GM19395 (cell line): ENCODE results near the gene HMX3.
"Not testable (repeated sequence)": the region's sequence is repeated elsewhere in the genome, so short reads cannot be mapped to it uniquely, and the experiment has no call there.

ENCODE experiments used
- ATAC-seq: cut with Tn5 transposase; IDR thresholded peaks from one replicate; pipeline ENCODE4 v1.9.1; 2021; ENCODE audit warnings: mild to moderate bottlenecking, moderate library complexity; ENCODE audit not compliant: unreplicated experiment

The HMX3 gene

DNA sequence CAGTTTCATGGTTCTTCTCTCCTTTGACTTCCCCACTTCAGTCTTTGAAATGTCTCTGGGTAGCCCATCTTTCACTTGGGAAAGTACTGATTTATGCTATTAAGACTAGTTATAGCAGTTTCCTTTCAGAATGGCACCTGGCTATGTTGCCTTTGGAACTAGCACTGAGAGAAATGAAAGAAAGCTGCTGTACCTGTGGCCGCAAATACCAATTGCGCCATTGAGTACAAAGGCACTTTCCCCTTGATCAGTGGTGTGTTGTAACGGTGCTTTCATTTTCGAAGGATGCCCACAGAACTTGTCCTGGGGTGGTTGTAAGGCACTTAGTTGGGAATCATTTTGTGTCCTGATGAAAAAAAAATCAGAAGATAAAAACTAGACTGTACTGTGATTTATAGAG lies 35.2 kb downstream of the HMX3 start:
- no peak for ATAC-seq

DNA sequence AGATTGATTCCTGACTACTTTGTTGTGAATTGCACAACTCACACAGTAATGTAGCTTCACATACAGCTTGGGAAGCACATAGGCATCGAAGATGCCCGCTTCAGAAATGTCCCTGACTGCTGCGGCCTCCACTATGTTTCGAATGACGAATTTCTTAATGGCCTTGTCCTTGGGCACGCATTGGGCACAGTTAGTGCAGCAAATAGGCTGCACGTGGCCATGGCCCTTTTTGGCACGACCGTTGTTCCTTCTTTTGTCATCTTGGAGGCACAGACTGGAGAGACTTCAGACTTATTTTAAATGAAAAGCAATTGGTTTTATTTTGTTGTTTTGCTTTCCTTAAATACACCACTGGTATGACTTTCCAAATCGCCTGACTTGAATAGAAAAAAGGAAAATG lies 35.8 kb downstream of the HMX3 start:
- ATAC-seq, result not testable (repeated sequence)

DNA sequence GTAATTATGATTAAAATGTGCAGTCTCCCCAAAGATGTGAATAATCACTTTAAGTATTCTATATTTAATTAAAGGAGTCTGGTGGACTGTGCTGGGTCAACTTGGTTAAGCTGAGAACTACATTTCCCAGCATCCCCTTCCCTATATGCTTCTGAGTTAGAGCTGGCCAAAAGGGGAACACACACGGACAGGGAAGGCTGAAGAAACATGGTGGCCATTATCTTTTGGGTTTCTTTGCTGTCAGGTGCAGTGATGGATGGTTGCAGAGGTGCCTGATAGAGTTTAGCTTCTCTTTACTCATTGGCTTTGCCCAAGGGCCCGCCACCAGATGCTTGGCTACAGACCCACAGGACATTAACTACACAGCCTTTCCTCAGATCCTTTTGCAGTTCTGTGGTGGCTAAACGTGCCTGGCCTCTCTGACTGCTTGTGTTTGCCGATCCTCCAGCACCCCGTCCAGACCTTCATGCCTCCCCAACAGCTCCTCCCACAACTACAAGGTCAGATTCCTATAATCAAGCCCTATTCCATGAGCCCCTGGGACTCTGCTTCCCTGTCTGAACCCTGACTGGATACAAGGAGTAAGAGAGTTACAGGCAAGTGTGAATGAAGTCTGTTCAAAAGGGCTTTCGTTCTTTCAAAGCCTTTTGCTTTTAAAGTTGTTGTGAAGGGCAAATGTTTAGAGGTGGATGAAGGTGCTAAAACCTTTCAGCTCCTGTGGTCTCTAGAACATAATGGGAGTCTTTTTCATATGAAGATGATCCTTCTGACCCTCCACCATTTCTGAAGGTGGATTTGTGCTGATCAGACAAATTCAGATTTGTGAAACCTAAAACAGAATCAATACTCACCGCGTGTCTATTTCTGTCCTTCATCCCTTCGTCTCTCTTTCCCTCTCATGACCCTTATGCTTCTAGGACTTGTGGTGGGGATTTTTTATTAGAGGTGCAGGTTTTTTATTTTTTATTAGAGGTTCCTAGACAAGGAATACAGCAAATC lies 39.9 kb downstream of the HMX3 start:
- no peak for ATAC-seq

DNA sequence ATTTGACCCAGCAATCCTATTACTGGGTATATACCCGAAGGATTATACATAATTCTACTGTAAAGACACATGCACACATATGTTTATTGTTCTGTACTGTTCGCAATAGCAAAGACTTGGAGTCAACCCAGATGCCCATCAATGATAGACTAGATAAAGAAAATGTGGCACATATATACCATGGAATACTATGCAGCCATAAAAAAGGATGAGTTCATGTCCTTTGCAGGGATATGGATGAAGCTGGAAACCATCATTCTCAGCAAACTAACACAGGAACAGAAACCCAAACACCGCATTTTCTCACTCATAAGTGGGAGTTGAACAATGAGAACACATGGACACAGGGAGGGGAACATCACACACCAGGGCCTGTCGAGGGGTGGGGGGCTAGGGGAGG lies 42.6 kb downstream of the HMX3 start:
- not testable (repeated sequence) for ATAC-seq

DNA sequence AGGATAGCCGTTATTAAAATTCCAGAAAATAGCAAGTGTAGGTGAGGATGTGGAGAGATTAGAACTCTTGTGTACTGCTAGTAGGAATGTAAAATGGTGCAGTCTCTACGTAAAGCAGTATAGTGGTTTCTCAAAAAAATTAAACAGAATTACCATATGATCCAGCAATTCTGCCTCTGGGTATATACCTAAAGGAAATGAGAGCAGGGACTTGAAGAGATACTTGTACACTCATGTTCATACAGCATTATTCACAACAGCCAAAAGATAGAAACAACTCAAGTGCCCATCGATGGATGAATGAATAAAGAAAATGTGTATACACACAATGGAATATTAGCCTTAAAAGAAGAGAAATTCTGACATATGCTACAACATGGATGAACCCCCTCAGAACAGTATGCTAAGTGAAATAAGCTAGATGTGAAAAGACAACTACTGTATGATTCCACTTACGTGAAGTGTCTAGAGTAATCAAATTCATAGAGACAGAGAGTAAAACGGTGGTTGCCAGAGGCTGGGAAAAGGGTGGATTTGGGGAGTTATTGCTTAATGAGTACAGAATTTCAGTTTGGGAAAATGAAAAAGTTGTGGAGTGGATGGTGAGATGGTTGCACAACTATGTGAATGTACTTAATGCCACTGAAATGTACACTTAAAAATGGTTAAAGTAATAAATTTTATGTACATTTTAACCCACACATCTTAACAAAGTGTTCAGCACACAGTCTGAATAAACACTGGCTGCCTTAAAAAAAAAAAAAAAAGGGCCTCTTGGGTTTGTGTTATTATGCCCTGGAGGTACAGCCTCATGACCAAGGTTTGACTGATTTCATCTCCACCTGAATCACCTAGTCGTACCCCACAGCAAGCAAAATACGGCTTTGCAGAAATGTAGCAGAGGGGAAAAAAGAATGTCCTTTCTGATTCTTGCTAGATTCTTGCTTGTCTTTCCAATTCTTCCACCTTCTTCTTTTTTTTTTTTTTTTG lies 44.6 kb downstream of the HMX3 start:
- ATAC-seq, result no peak

DNA sequence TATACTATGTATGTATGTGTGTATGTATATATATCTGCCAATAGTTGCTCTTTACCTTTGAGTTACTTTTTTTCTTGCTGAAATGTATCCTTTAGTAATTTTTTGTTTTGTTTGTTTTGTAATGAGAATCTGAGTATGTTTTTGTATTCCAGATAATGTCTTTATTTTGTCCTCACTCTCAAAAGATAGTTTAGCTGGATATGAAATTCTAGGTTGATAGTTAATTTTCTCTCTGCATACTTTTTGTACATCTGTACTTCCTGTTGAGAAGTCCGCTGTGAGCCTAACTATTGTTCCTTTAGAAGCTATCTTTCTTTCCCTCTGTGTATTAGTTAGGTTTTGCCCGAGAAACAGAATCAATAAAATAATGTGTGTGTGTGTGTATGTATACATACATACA lies 48.0 kb downstream of the HMX3 start:
- ATAC-seq, result no peak

DNA sequence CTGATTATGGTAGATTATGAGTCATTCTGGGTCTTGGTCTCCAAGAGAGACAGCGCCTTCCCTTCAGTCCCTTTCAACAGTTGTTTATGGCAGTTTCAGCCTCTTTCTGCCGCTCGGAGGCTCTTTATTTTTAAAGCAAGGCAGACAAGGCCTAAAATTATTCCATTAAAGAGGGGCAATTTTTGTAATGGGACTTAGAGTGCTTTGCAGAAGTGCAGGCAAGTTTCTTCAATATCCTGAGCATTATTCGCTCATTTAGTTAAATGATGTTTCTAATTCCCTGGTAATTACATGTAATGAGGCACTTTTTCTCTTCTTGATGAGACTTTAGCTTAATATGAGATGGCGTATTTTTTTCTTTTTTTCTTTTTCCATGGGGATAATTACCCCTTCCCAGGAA lies 52.0 kb downstream of the HMX3 start:
- ATAC-seq, result no peak
